GM12878 (cell line): ENCODE data around the gene TBC1D5. TPM values are rescaled to one million over a fixed set of nuclear protein-coding genes. Genes with fewer than 3 reads are reported as not detected.

ENCODE experiments used
- ATAC-seq: fragments of 200-7000 bp; cut with Tn5 transposase; 3 replicates; pipeline ENCODE4 v1.9.1; 2020; ENCODE audit warnings: mild to moderate bottlenecking, moderate library complexity
- BruUV-seq: library from RNA; stranded (reverse); fragments of 400-500 nt; replicated peaks from 2 replicates; lab custom pipeline; 2021; lab: Mats Ljungman, UMichigan
- CTCF ChIA-PET: fragments of 300-600 bp; sonication (Branson Sonifier 250); formaldehyde crosslinking; extraction: SDS; loops from one replicate; lab custom pipeline; 2021; ENCODE audit warnings: inconsistent platforms; lab: Yijun Ruan, JAX
- POLR2A ChIA-PET: fragments of 350-600 bp; formaldehyde crosslinking; extraction: SDS; loops from one replicate; lab custom pipeline; 2021; ENCODE audit warnings: inconsistent platforms; lab: Charles Lee
- RAD21 ChIA-PET: fragments of 300-600 bp; sonication (Branson Sonifier 250); formaldehyde crosslinking; loops from one replicate; lab custom pipeline; 2023; ENCODE audit warnings: antibody characterized with exemption; ENCODE audit not compliant: unreplicated experiment; lab: Charles Lee
- SMC1A ChIA-PET: fragments of 300-600 bp; sonication (Branson Sonifier 250); formaldehyde crosslinking; loops from one replicate; lab custom pipeline; 2023; ENCODE audit not compliant: unreplicated experiment, uncharacterized antibody; lab: Charles Lee
- DNase-seq: peaks from one replicate; pipeline ENCODE4 v3.0.0-alpha.2; 2011; ENCODE audit warnings: low read depth, low spot score
- FAIRE-seq: peaks from 3 replicates; lab custom pipeline; 2011; peaks lifted over from hg19 to GRCh38; lab: Jason Lieb, UNC
- H2AFZ ChIP-seq: 2 replicates; pipeline ENCODE4 v1.6.0; 2011; ENCODE audit warnings: low read depth, low read length, control low read depth; ENCODE audit not compliant: control insufficient read depth
- H3K27ac ChIP-seq: 2 replicates; pipeline ENCODE4 v1.5.1; 2011; ENCODE audit warnings: control low read depth; ENCODE audit not compliant: control insufficient read depth, insufficient read depth
- H3K27me3 ChIP-seq, 2 experiments: replicated peaks in 1 of 2; 2 replicates each; pipeline versions ENCODE4 v1.6.0 to v1.6.1; 2011; ENCODE audit warnings: low read length in 1 of 2; ENCODE audit not compliant: control insufficient read depth in 2 of 2, insufficient read depth in 2 of 2
- H3K36me3 ChIP-seq, 2 experiments: 2 replicates each; pipeline ENCODE4 v1.5.1; 2011; ENCODE audit warnings: low read length in 1 of 2; ENCODE audit not compliant: control insufficient read depth in 2 of 2, insufficient read depth in 2 of 2
- H3K4me1 ChIP-seq: 2 replicates; pipeline ENCODE4 v1.6.1; 2011; ENCODE audit warnings: mild to moderate bottlenecking, low read length, moderate library complexity, mixed read lengths; ENCODE audit not compliant: control insufficient read depth, insufficient read depth
- H3K4me2 ChIP-seq: 2 replicates; pipeline ENCODE4 v1.6.0; 2011; ENCODE audit warnings: control low read depth; ENCODE audit not compliant: control insufficient read depth, insufficient read depth
- H3K4me3 ChIP-seq: fragments of 200-600 bp; sonication (generic); 2 replicates; pipeline ENCODE4 v1.5.1; 2016
- H3K79me2 ChIP-seq: 2 replicates; pipeline ENCODE4 v1.6.0; 2011; ENCODE audit warnings: low read length; ENCODE audit not compliant: control insufficient read depth, insufficient read depth
- H3K9ac ChIP-seq: 2 replicates; pipeline ENCODE4 v1.8.0; 2011; ENCODE audit warnings: low read length, control low read depth, mixed read lengths; ENCODE audit not compliant: control insufficient read depth, insufficient read depth
- H3K9me3 ChIP-seq: replicated peaks from 3 replicates; pipeline ENCODE4 v1.5.1; 2011; ENCODE audit warnings: mild to moderate bottlenecking, low read length; ENCODE audit not compliant: control insufficient read depth, insufficient read depth
- H4K20me1 ChIP-seq: 2 replicates; pipeline ENCODE4 v1.6.0; 2011; ENCODE audit not compliant: control insufficient read depth, insufficient read depth
- CBX3 ChIP-seq: fragments of 200-600 bp; sonication (generic); IDR thresholded peaks from 2 replicates; pipeline ENCODE4 v1.6.1; 2016; ENCODE audit warnings: low read depth, borderline replicate concordance
- EZH2 ChIP-seq: IDR thresholded peaks from 2 replicates; pipeline ENCODE4 v1.6.1; 2012; ENCODE audit warnings: low read depth, mild to moderate bottlenecking, control low read depth, inconsistent platforms, low read length, borderline replicate concordance; ENCODE audit not compliant: control insufficient read depth
- HDAC2 ChIP-seq: fragments of 200-600 bp; sonication (generic); IDR thresholded peaks from 2 replicates; pipeline ENCODE4 v1.6.1; 2017
- HDGF ChIP-seq: fragments of 450-650 bp; IDR thresholded peaks from 2 replicates; pipeline ENCODE4 v1.6.1; 2016; ENCODE audit warnings: antibody characterized with exemption
- IRF3 ChIP-seq: fragments of 450-650 bp; IDR thresholded peaks from 2 replicates; pipeline ENCODE4 v1.6.1; 2014; ENCODE audit warnings: mild to moderate bottlenecking
- MEF2B ChIP-seq: fragments of 450-650 bp; IDR thresholded peaks from 2 replicates; pipeline ENCODE4 v1.6.1; 2018; ENCODE audit warnings: mild to moderate bottlenecking, moderate library complexity; ENCODE audit not compliant: partially characterized antibody, poor library complexity, severe bottlenecking
- MYB ChIP-seq: fragments of 150-350 bp; IDR thresholded peaks from 2 replicates; pipeline ENCODE4 v1.6.1; 2014; ENCODE audit warnings: mild to moderate bottlenecking, low read depth, low read length, borderline replicate concordance
- PML ChIP-seq: IDR thresholded peaks from 2 replicates; pipeline ENCODE4 v1.6.1; 2012; ENCODE audit warnings: low read length, inconsistent platforms
- POLR2A ChIP-seq: IDR thresholded peaks from 2 replicates; pipeline ENCODE4 v1.6.1; 2011; ENCODE audit warnings: low read depth, mild to moderate bottlenecking, low read length
- POLR2AphosphoS5 ChIP-seq: IDR thresholded peaks from 2 replicates; pipeline ENCODE4 v1.6.1; 2011; ENCODE audit warnings: mild to moderate bottlenecking, low read length, inconsistent platforms
- RCOR1 ChIP-seq: conservative IDR thresholded peaks from 2 replicates; pipeline ENCODE4 v1.6.1; 2012; ENCODE audit warnings: low read depth, low read length, improper control_type of control experiment
- SIN3A ChIP-seq: IDR thresholded peaks from 2 replicates; pipeline ENCODE4 v1.6.1; 2012; ENCODE audit warnings: low read depth, low read length, improper control_type of control experiment
- WRNIP1 ChIP-seq: IDR thresholded peaks from 2 replicates; pipeline ENCODE4 v1.6.1; 2011; ENCODE audit warnings: low read depth, low read length, improper control_type of control experiment, borderline replicate concordance
- WGBS: methylation state at CpG from one replicate; pipeline ENCODE4 v1.1.6; 2016; ENCODE audit warnings: low lambda C conversion rate; ENCODE audit not compliant: insufficient replicate concordance, insufficient coverage; ENCODE audit errors: missing lambda C conversion rate; 5-methylcytosine and 5-hydroxymethylcytosine counted together
- in situ Hi-C: fragments of 300-500 bp; cut with MboI; formaldehyde crosslinking; loops from 9 replicates; pipeline ENCODE4 v1.14.3; 2018; ENCODE audit warnings: mixed read lengths
- intact Hi-C: fragments of 100-400 bp; cut with micrococcal nuclease; formaldehyde crosslinking; loops from one replicate; pipeline ENCODE4 v1.14.2; 2022; ENCODE audit not compliant: unreplicated experiment
- polyA plus RNA-seq, 11 experiments: library from polyadenylated mRNA; depleted of rRNA in 4 of 11; unstranded in 6 of 11; stranded (reverse) in 5 of 11; fragments of >200 nt; fragmentation: Nextera tagmentation in 4 of 11; fragmentation: Illumina TruSeq in 1 of 11; extraction: Ambion mirVana in 4 of 11; extraction: Trizol in 1 of 11; gene quantifications; 1 replicate in 1 of 11; 2 replicates in 10 of 11; pipeline versions ENCODE4 v1.2.1 to v1.2.3, GENCODE V29; 2011 to 2016; ENCODE audit warnings: inconsistent platforms in 2 of 11, missing spikeins in 2 of 11, low read depth in 1 of 11
- total RNA-seq, 4 experiments: library from RNA; depleted of rRNA in 3 of 4; stranded (reverse); fragments of >200 nt in 3 of 4; fragmentation: Illumina TruSeq in 1 of 4; extraction: Trizol in 1 of 4; gene quantifications; 2 replicates each; pipeline versions ENCODE4 v1.2.1 to v1.2.3, GENCODE V29; 2013 to 2021
- TF ChIP-seq, protein P1 (sequence below): IDR thresholded peaks from 2 replicates; pipeline ENCODE4 v1.6.1; 2012; ENCODE audit warnings: low read length, inconsistent platforms
- TF ChIP-seq, protein P2 (sequence below): IDR thresholded peaks from 2 replicates; pipeline ENCODE4 v1.6.1; 2012; ENCODE audit warnings: improper control_type of control experiment, low read depth, low read length; ENCODE audit not compliant: insufficient replicate concordance

Gene TBC1D5
- total and polyA plus RNA-seq, 10 of the 15 experiments (the other 5 are each of a cell fraction or from before 2014, with no cell fraction given), result 5.5 to 61.0 (median 43.8) TPM

DNA sequence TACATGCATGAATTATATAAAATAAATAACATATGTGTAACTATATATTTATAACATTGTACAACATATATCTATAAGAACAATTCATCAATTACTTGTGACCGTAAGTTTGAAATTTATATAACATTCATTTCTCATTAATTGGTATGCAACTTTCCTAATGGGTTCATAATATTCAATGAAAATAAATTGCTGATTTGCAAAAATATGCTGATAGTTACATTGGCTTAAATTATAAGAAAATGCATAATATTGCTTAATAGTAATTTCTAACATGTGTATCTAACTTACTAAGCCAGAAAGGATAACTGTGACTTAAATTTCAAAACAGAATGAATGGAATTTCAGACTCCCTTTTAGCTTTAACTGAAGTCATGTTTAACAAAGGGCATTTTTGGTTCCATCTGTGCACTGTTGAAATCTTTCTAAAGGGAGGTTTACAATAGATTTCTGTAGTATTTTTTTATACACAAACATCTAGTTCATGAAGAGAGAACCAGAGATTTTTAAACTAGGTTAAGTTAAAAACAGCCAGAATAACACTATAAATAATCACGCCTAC is 310.9 kb downstream of the TBC1D5 start:
- RAD21 ChIA-PET, result interaction anchor here (1.2 to 5.9 kb wide), 2 partner anchors 18 to 411 kb away, joined by 3 to 61 read pairs; no protein-coding TSS in a partner anchor
- H3K27ac ChIP-seq, result no peak overlapping the region

More for the DNA sequence above, 310.9 kb downstream of the TBC1D5 start:
- Histone ChIP-seq H3K4me1 (no peaks in the 10 kb centered on the region), H3K79me2 (no peaks in the 10 kb centered on the region), H3K4me3 (no peak overlapping the region), H3K4me2 (no peak overlapping the region), H4K20me1 (no peaks in the 10 kb centered on the region), H3K9me3 (peaks cover 2% of the 10 kb centered on the region; the same call in 2 of the 3 replicates), H3K36me3 (no peaks in the 10 kb centered on the region), H3K27me3 (no peaks in the 10 kb centered on the region), H2AFZ (no peak overlapping the region), H3K9ac (no peak overlapping the region)
- intact Hi-C loops (loop anchor here (1.0 to 5.0 kb wide), 2 partner anchors 311 to 410 kb away; partner anchors contain the start of gene TBC1D5), in situ Hi-C loops (loop anchor here (5.0 kb wide), 1 partner anchor 406 kb away; no protein-coding TSS in a partner anchor)
- no TSS peak for BruUV-seq
- WGBS, result 99% methylated on average over 2 of the region's 2 CpGs
- SMC1A ChIA-PET, result interaction anchor here (1.2 to 4.1 kb wide), 4 partner anchors 8 to 695 kb away, joined by 3 to 58 read pairs (median 4); no protein-coding TSS in a partner anchor
- no peak for DNase-seq
- no peak for TF ChIP-seq EZH2
- TF ChIP-seq MEF2B, result no peak
- TF ChIP-seq RCOR1, result no peak
- TF ChIP-seq HDAC2, result no peak
- TF ChIP-seq, protein P1, sequence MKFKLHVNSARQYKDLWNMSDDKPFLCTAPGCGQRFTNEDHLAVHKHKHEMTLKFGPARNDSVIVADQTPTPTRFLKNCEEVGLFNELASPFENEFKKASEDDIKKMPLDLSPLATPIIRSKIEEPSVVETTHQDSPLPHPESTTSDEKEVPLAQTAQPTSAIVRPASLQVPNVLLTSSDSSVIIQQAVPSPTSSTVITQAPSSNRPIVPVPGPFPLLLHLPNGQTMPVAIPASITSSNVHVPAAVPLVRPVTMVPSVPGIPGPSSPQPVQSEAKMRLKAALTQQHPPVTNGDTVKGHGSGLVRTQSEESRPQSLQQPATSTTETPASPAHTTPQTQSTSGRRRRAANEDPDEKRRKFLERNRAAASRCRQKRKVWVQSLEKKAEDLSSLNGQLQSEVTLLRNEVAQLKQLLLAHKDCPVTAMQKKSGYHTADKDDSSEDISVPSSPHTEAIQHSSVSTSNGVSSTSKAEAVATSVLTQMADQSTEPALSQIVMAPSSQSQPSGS, result no peak
- no peak for TF ChIP-seq HDGF
- TF ChIP-seq PML, result no peak
- TF ChIP-seq, protein P2, sequence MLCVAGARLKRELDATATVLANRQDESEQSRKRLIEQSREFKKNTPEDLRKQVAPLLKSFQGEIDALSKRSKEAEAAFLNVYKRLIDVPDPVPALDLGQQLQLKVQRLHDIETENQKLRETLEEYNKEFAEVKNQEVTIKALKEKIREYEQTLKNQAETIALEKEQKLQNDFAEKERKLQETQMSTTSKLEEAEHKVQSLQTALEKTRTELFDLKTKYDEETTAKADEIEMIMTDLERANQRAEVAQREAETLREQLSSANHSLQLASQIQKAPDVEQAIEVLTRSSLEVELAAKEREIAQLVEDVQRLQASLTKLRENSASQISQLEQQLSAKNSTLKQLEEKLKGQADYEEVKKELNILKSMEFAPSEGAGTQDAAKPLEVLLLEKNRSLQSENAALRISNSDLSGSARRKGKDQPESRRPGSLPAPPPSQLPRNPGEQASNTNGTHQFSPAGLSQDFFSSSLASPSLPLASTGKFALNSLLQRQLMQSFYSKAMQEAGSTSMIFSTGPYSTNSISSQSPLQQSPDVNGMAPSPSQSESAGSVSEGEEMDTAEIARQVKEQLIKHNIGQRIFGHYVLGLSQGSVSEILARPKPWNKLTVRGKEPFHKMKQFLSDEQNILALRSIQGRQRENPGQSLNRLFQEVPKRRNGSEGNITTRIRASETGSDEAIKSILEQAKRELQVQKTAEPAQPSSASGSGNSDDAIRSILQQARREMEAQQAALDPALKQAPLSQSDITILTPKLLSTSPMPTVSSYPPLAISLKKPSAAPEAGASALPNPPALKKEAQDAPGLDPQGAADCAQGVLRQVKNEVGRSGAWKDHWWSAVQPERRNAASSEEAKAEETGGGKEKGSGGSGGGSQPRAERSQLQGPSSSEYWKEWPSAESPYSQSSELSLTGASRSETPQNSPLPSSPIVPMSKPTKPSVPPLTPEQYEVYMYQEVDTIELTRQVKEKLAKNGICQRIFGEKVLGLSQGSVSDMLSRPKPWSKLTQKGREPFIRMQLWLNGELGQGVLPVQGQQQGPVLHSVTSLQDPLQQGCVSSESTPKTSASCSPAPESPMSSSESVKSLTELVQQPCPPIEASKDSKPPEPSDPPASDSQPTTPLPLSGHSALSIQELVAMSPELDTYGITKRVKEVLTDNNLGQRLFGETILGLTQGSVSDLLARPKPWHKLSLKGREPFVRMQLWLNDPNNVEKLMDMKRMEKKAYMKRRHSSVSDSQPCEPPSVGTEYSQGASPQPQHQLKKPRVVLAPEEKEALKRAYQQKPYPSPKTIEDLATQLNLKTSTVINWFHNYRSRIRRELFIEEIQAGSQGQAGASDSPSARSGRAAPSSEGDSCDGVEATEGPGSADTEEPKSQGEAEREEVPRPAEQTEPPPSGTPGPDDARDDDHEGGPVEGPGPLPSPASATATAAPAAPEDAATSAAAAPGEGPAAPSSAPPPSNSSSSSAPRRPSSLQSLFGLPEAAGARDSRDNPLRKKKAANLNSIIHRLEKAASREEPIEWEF, result no peak
- TF ChIP-seq CBX3, result no peak
- no peak for TF ChIP-seq POLR2AphosphoS5
- no peak for TF ChIP-seq POLR2A
- no peak for TF ChIP-seq MYB
- no peak for TF ChIP-seq IRF3
- TF ChIP-seq WRNIP1, result no peak
- TF ChIP-seq SIN3A, result no peak
- no peak for ATAC-seq
- CTCF ChIA-PET, result interaction anchor here (0.7 to 5.9 kb wide), 7 partner anchors 14 to 410 kb away, joined by 3 to 67 read pairs (median 3); no protein-coding TSS in a partner anchor
- FAIRE-seq, result no peak
- POLR2A ChIA-PET, result no interaction called here
